GM21717 (cell line): ENCODE results near the gene HDAC1.
"Not testable (repeated sequence)": the region's sequence is repeated elsewhere in the genome, so short reads cannot be mapped to it uniquely, and the experiment has no call there.

ENCODE experiments used
- ATAC-seq: cut with Tn5 transposase; IDR thresholded peaks from one replicate; pipeline ENCODE4 v1.9.1; 2021; ENCODE audit warnings: mild to moderate bottlenecking, moderate library complexity; ENCODE audit not compliant: unreplicated experiment

The HDAC1 gene

DNA sequence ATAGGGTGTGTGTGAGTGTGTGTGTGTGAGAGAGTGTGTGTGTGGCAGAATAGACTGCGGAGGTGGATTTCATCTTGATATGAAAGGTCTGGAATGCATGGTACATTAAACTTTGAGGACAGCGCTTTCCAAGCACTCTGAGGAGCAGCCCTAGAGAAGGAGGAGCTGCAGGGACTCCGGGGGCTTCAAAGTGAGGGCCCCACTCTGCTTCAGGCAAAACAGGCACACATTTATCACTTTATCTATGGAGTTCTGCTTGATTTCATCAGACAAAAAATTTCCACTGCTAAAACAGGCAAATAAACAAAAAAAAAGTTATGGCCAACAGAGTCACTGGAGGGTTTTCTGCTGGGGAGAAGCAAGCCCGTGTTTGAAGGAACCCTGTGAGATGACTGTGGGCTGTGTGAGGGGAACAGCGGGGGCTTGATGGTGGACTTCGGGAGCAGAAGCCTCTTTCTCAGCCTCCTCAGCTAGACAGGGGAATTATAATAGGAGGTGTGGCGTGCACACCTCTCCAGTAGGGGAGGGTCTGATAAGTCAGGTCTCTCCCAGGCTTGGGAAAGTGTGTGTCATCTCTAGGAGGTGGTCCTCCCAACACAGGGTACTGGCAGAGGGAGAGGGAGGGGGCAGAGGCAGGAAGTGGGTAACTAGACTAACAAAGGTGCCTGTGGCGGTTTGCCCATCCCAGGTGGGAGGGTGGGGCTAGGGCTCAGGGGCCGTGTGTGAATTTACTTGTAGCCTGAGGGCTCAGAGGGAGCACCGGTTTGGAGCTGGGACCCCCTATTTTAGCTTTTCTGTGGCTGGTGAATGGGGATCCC is 18.3 kb upstream of the HDAC1 start:
- no peak for ATAC-seq

DNA sequence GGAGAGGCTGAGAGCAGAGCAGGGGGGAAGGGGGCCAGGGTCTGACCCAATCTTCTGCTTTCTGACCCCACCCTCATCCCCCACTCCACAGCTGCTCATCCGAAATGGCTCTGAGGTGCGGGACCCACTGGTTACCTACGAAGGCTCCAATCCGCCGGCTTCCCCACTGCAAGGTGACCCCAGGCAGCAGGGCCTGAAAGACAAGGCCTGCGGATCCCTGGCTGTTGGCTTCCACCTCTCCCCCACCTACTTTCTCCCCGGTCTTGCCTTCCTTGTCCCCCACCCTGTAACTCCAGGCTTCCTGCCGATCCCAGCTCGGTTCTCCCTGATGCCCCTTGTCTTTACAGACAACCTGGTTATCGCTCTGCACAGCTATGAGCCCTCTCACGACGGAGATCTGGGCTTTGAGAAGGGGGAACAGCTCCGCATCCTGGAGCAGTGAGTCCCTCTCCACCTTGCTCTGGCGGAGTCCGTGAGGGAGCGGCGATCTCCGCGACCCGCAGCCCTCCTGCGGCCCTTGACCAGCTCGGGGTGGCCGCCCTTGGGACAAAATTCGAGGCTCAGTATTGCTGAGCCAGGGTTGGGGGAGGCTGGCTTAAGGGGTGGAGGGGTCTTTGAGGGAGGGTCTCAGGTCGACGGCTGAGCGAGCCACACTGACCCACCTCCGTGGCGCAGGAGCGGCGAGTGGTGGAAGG is 17.1 kb upstream of the HDAC1 start:
- no peak for ATAC-seq

DNA sequence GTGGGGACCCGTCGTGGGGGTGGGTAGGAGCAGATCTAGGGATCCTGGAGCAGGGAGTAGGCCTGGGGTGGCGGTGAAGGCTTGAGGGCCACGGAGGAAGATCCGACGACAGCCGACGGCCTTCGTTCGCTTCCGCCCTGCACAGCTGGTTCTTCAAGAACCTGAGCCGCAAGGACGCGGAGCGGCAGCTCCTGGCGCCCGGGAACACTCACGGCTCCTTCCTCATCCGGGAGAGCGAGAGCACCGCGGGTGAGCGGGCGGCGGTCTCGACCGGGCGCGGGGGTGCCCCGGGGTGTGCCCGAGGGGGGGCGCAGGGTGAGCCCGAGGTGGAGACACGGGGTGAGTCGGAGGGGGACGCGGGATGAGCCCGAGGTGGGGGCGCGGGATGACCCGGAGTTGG is 16.5 kb upstream of the HDAC1 start:
- no peak for ATAC-seq

DNA sequence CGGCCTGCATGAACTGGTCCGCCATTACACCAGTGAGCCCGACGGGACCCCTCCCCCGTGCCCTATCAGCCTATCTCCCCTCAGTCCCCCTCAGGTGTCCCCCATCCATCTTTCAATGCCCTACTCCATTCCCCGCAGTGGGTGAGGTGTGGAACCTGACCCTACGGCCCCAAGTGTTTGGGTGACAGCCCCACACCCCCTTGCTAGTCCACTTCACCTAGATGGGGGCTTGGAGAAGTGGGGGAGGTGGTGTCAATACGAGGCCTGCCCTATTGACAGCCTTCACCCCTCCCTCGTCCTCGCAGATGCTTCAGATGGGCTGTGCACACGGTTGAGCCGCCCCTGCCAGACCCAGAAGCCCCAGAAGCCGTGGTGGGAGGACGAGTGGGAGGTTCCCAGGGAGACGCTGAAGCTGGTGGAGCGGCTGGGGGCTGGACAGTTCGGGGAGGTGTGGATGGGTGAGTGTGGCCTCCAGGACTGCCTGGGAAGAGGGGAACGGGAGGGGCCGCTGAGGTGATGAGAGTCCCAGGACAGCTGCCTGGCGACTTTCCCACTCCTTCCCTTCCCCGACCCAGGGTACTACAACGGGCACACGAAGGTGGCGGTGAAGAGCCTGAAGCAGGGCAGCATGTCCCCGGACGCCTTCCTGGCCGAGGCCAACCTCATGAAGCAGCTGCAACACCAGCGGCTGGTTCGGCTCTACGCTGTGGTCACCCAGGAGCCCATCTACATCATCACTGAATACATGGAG is 15.7 kb upstream of the HDAC1 start:
- no peak for ATAC-seq

DNA sequence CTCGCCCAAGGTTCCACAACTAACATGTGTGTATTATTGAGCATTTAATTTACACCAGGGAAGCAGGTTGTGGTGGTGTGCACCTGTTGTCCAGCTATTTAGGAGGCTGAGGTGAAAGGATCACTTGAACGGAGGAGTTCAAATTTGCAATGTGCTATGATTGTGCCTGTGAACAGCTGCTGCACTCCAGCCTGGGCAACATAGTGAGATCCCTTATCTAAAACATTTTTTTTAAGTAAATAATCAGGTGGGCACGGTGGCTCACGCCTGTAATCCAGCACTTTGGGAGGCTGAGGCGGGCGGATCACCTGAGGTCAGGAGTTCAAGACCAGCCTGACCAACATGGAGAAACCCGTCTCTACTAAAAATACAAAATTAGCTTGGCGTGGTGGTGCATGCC is 7.1 kb upstream of the HDAC1 start:
- ATAC-seq: not testable (repeated sequence)

DNA sequence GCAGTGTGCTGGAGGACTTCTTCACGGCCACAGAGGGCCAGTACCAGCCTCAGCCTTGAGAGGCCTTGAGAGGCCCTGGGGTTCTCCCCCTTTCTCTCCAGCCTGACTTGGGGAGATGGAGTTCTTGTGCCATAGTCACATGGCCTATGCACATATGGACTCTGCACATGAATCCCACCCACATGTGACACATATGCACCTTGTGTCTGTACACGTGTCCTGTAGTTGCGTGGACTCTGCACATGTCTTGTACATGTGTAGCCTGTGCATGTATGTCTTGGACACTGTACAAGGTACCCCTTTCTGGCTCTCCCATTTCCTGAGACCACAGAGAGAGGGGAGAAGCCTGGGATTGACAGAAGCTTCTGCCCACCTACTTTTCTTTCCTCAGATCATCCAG is 6.2 kb upstream of the HDAC1 start:
- no peak for ATAC-seq

DNA sequence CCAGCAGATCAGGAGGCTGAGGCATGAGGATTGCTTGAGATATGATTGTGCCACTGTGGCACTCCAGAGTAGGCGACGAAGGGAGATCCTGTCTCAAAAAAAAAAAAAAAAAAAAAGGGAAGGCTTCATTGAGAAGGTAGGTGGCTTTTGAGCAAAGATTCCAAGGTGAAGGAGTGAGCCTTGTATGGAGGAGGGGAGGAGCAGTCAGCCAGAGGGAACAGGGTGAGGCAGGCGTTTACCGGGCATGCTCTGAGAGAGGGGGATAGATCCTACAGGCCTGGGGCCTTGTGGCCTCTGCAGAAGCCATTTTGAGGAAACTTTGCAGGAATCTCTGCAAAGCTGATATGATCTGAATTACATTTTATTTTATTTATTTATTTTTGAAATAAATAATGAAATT is 5.1 kb upstream of the HDAC1 start:
- no peak for ATAC-seq

DNA sequence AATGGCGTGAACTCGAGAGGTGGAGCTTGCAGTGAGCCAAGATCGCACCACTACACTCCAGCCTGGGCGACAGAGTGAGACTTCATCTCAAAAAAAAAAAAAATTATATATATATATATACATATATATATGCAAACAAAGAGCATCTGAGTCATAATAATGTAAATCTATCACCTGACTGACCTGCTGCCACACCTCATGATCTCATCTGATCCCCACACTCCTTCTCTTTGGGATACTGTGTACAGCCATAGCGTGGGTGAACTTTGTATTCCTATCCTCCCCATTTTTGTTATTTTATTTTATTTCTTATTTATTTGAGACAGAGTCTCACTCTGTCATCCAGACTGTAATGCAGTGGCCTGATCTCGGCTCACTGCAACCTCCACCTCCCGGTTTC is 2.6 kb upstream of the HDAC1 start:
- no peak for ATAC-seq

DNA sequence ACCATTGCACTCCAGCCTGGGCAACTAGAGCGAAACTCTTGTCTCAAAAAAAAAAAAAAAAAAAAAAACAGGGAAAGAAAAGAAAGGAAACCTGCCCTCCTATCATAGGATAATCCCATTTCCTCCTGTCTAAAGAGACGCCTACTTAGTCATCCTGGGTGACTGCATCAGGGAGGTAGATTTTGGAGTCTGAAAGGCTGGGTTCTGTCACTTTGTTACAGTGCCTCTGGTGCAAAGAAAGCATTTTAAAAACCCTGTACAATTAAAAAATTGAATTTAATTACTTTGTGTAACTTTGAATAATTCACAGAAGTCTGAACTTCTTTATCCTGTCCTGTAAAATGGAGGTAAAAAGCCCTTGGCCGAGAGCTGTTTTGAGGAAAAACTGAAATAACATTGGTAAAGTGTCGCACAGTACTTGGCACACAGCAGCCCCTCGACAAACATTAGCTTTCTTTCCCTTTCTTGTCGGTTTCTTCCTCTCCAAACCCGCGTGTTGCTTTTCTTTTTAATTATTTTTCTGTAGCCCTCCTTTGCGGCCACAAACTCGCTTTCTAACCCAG is 657 bp upstream of the HDAC1 start:
- ATAC-seq: no peak

DNA sequence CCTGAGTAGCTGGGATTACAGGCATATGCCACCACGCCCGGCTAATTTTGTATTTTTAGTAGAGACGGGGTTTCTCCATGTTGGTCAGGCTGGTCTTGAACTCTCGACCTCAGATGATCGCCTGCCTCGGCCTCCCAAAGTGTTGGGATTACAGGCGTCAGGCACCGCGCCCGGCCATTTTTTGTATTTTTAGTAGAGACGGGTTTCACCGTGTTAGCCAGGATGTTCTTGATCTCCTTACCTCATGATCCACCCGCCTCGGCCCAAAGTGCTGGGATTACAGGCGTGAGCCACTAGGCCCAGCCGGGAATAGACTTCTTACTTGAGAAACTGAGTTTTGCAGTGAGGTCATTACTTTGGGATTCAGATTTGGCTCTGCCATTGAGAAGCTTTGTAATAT is 6.3 kb downstream of the HDAC1 start:
- ATAC-seq: not testable (repeated sequence)

DNA sequence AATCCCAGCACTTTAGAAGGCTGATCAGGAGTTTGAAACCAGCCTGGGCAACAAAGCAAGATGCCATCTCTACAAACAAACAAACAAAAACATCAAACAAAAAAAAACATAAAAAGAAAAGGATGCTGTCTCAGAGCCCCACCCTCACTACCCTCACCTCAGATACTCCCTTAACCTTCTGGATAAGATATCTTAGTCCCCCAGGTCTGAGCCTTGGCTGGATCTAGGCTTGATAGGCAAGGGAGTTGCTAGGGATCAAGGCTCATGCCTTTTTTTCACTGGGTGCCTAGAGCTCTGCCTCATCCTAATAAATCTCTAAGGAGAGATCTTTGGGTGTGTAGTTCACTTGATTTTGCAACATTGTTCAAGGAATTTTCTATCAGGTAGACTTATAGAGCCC is 7.4 kb downstream of the HDAC1 start:
- ATAC-seq: no peak

DNA sequence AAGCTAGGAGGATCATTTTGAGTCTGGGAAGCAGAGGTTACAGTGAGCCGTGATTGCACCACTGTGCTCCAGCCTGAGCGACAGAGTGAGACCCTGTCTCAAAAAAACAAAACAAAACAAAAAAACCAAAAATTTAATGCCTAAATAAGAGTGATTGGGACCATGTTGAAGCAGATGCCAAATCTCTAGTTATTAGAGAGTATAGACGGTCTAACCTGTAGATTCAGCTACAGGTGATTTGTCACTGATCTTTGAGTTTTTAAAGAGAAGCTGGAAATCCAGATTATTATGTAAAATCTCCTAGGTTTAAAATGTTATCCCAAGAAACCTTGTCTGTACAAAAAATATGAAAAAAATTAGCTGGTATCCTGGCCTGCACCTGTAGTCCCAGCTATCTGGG is 11.5 kb downstream of the HDAC1 start:
- no peak for ATAC-seq

DNA sequence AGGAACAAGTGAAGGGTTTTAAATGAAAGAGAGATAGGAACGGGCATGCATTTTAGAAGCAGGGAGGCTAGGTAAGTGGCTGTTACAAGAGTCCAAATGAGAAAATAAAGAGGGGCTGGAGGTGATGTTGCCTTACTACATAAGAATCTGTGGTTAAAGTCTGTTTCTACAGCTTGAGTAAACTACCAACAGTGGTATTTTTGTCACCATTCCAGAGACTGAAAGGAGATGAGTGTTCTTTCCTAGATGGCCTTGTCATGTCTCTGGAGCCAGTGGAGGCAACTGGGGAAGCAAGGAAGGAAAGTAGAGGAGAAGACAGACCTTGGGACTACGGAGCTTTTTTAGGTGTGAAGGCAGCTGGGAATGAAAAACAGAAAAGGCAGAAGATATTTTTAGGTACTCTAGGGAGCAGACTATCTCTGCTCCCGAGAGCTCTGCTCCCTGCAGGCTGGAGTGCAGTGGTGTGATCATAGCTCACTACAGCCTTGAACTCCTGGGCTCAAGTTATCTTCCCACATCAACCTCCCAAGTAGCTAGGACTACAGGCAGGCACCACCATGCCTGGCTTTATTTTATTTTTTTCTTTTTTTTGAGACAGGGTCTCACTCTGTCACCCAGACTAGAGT is 12.2 kb downstream of the HDAC1 start:
- ATAC-seq: no peak

DNA sequence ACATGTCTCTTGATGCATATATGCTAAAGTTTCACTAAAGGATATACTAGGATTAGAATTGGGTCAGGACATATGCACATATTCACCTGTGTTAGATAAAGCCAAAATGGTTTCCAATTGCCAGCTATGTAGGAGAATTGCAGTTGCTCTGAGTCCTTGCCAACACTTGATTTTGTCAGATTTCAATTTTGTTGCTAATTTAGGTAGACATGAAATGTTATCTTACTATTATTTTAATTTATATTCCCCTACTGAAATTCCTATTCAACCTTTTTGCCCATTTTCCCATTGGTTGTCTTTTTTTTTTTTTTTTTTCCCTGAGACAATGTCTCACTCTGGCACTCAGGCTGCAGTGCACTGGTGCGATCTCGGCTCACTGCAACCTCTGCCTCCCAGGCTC is 13.4 kb downstream of the HDAC1 start:
- ATAC-seq: no peak

DNA sequence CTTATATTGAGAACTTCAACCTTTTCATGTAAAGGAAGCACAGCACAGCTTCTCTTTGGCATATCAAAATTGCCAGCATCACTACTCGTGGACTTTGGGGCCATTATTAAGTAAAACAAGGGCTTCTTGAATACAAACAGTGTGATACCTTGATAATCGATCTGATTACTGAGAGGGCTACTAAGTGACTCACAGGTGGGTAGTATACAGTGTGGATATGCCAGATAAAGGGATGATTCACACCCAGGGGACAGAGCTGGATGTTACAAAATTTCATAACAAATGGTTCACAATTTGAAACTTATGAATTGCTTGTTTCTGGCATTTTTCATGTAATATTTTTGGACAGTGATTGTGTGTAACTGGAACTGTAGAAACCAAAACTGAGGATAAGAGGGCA is 15.4 kb downstream of the HDAC1 start:
- no peak for ATAC-seq

DNA sequence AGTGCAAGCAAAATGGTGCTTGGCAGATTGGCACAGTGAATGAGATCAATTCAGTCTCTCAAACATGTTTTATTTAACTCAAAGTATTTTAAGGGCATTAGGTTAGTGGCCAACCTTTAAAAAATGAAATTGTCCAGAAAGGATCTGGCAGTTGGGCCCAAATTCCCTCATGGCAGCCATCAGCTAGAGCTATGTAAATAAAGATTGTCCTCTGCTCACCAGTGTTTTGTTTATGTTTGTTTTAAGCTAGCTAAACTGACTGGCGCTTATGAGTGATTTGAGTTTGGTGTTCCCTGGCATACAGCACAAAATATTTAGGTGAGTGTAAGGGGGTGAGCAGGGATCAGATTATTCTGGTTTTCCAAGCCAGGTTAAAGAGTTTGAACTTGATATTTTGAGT is 18.1 kb downstream of the HDAC1 start:
- ATAC-seq: no peak

DNA sequence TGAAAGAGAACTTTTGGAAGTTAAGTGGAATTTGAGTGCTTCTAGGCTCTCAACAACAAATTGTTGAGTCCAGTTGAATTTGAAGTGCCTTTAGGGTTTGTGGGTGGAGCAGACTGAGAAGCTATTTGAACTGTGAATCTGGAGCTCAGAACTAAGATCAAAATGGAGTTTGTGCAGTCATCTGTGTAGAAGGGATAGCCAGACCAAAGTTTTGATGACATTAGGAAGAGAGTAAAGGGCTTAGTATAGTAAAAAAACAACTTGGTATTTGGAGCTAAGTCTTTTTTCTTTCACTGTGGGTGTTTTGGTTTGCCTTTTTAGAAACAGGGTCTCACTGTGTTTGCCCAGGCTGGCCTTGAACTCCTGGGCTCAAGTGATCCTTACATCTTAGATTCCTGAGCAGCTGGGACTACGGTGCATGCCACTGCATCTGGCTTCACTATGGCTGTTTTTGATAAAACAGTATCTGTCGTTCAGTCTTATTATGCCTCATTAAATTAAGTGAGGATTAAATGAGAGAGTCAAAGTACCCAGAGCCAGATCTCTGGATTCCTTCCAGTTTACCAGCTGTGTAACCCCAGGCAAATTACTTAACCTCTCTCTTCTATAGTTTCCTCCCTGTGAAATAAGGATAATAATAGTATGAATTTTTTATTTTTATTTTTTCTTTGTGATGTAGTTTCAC is 20.0 kb downstream of the HDAC1 start:
- no peak for ATAC-seq

DNA sequence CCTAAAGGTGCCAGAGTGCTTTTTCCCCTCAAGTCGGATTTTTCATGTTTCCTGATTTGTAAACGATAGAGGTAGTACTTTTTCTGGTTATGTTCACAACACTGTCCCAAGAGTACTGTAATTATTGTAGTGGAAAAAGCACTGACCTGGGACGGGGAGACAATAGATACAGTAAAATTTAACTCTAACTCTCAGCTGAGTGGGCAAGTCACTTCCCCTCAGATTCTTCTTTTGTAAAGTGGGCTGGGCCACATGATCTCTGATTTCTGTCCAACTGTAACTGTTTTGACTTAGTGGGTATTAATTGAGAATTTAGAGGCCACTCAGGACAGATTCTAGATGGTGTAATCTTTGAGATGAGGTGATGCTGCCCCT is 25.0 kb downstream of the HDAC1 start:
- ATAC-seq: no peak

DNA sequence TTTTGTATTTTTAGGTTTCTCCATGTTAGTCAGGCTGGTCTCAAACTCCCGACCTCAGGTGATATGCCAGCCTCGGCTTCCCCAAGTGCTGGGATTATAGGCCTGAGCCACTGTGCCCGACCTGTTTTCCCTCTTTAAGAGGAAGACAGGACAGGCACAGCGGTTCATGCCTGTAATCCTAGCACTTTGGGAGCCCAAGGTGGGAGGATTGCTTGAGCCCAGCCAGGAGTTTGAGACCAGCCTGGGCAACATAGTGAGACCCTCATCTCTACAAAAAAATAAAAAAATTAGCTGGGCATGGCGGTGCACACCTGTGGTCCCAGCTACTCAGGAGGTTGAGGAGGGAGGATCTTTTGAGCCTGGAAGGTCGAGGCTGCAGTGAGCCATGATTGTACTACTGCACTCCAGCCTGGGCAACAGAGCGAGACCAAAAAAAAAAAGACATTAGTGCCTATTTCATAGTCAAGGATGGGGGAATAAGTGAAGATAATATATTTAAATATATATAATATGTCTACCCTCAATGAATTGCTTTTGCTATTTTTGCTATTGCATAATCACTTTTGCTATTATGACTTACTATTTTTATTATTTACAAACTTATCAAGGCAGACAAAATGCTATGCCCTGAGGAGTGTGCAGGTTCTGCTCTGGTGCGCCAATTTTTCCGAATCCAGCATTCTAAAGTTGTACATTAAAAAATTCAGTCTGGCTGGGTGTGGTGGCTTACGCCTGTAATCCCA is 26.4 kb downstream of the HDAC1 start:
- no peak for ATAC-seq

DNA sequence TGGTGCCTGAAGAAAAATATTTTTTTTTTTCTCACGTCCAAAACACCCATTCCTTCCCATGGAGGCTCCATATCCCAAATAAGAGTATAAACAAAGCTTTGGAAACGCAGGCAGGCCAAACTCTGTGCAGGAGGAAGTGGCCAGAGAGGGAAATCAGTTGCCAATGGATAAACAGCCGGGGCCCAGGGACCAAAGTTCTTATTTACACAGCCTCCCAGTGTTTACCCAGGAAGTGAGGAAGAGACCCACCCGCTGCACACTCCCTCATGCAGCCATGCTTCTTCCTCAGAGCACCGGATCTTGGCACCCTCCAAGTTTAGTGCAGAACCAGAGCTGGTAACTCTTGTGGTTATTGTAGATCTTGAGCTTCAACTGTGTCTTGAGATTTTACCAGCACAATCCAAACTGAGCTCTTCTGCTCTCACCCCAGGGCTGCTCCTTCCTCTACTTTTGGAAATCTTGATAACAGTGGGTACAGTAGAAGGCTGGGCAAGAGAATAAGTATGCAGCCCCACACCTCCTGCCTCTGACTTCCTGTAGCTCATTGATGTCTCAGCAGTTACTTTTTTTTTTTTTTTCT is 29.9 kb downstream of the HDAC1 start:
- no peak for ATAC-seq
